Gastroesophageal sphincter (tissue), 4 donors: Measurements from ENCODE around the gene ABR. TPM values are rescaled to one million over a fixed set of nuclear protein-coding genes. Genes with fewer than 3 reads are reported as not detected.

Source experiments
- ATAC-seq: fragments of 150-250 bp; one replicate; pipeline ENCODE4 v1.9.1; 2016; ENCODE audit warnings: mild to moderate bottlenecking, moderate library complexity
- H3K27ac ChIP-seq, 4 donors: fragments of 200-600 bp; sonication (generic) in 3 of 4; 1 replicate in 3 of 4; 2 replicates in 1 of 4; pipeline ENCODE4 v1.5.1; 2016 to 2019
- H3K27me3 ChIP-seq: fragments of 200-600 bp; sonication (generic); one replicate; pipeline ENCODE4 v1.5.1; 2019
- H3K36me3 ChIP-seq, 2 donors: fragments of 200-600 bp; sonication (generic); one replicate each; pipeline ENCODE4 v1.5.1; 2019; ENCODE audit warnings: control low read depth in 1 of 2
- H3K4me1 ChIP-seq, 3 donors: fragments of 200-600 bp; sonication (generic); 1 replicate in 2 of 3; 2 replicates in 1 of 3; pipeline ENCODE4 v1.5.1; 2016 to 2019; ENCODE audit warnings: control low read depth in 2 of 3
- H3K4me3 ChIP-seq, 2 donors: fragments of 200-600 bp; sonication (generic); one replicate each; pipeline ENCODE4 v1.5.1; 2019; ENCODE audit warnings: mild to moderate bottlenecking in 1 of 2, moderate library complexity in 1 of 2
- H3K9me3 ChIP-seq, 3 donors: fragments of 200-600 bp; sonication (generic); one replicate each; pipeline ENCODE4 v1.5.1; 2017 to 2019; ENCODE audit warnings: control low read depth in 2 of 3
- CTCF ChIP-seq, 4 experiments: fragments of 200-600 bp in 2 of 4; fragments of 450-650 bp in 2 of 4; sonication (generic) in 1 of 4; IDR thresholded peaks; one replicate each; pipeline ENCODE4 v1.5.1; 2017 to 2019; ENCODE audit warnings: antibody characterized with exemption in 4 of 4, mild to moderate bottlenecking in 2 of 4, moderate library complexity in 2 of 4
- EP300 ChIP-seq: sonication (generic); formaldehyde crosslinking; IDR thresholded peaks from one replicate; pipeline ENCODE4 v1.6.1; 2017; ENCODE audit warnings: antibody characterized with exemption, mild to moderate bottlenecking
- POLR2A ChIP-seq, 2 donors: fragments of 450-650 bp; IDR thresholded peaks; one replicate each; pipeline ENCODE4 v1.6.1; 2017; ENCODE audit warnings: antibody characterized with exemption in 2 of 2, mild to moderate bottlenecking in 2 of 2, moderate library complexity in 1 of 2
- POLR2AphosphoS5 ChIP-seq: sonication (generic); formaldehyde crosslinking; IDR thresholded peaks from one replicate; pipeline ENCODE4 v1.6.1; 2017; ENCODE audit warnings: antibody characterized with exemption
- WGBS, 2 donors: methylation state at CpG; one replicate each; pipeline ENCODE4 v1.1.5; 2018; ENCODE audit warnings: low coverage in 1 of 2; 5-methylcytosine and 5-hydroxymethylcytosine counted together
- total RNA-seq, 4 donors: library from RNA; depleted of rRNA; stranded (reverse); fragments of >200 nt; gene quantifications; one replicate each; pipeline ENCODE4 v1.1.0, GENCODE V29; 2016

The ABR gene
- total RNA-seq, 4 donors from 2014 or later = 62.6 to 147 (median 114) TPM

- WGBS, 2 donors = 77 to 81% methylated on average over 5 to 8 of the region's 20 CpGs
- Histone ChIP-seq H3K4me3 (no peak overlapping the region), H3K27me3 (no peaks in the 10 kb centered on the region), H3K9me3 (no peaks in the 10 kb centered on the region), H3K27ac (no peak overlapping the region), H3K36me3 (peaks cover 0 to 26% of the 10 kb centered on the region in 2 donors), H3K4me1 (peaks cover 0 to 80% (median 20%) of the 10 kb centered on the region in 3 donors)
- TF ChIP-seq CTCF (IDR thresholded peaks at IDR 0.05) (no peak), POLR2A (IDR thresholded peaks at IDR 0.05) (no peak), EP300 (no peak), POLR2AphosphoS5 (no peak)
- ATAC-seq = no peak
These were observed 145.1 kb downstream of the ABR start for GRCh38 chr17:1034652-1035210.

DNA sequence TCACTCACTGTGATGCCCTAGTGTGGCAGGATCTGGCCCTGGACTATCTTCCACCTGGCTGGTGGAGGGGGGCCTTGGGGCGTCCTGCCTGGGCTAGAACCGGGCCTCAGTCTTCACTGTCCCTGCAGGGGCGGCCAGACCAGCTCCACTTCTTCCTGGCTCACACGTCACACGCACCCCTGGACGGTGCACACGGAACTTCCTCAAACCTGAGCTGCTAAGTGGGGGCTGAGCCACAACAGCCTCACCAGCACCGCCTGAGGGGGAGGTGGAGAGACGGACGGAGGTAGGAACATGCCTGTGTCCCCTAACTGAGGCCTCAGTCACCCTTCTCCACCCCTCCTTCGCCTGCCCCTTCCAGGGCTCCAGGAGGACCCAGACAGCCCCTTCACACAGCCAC, 146.3 kb downstream of the ABR start:
- peak overlapping the region in 2 of 4 donors; percentile 86 to 88 for H3K27ac ChIP-seq
- H3K9me3 ChIP-seq = no peaks in the 10 kb centered on the region
- H3K36me3 ChIP-seq = peaks cover 0 to 24% of the 10 kb centered on the region in 2 donors
- TF ChIP-seq EP300 (no peak), POLR2A (IDR thresholded peaks at IDR 0.05) (no peak), CTCF (IDR thresholded peaks at IDR 0.05) (no peak), POLR2AphosphoS5 (no peak)
- ATAC-seq = no peak
- H3K27me3 ChIP-seq = no peaks in the 10 kb centered on the region
- no peak overlapping the region for H3K4me3 ChIP-seq
- 68% methylated on average over 6 of the region's 11 CpGs; no CpG with 5 or more reads in 1 of the 2 donors for WGBS, 2 donors
- peaks cover 0 to 80% (median 20%) of the 10 kb centered on the region in 3 donors for H3K4me1 ChIP-seq

- H3K27ac ChIP-seq = peak overlapping the region in 3 of 4 donors; percentile 86 to 88 (median 86)
- 82 to 86% methylated on average over 4 to 12 of the region's 27 CpGs for WGBS, 2 donors
- peak overlapping the region in 1 of 2 donors; percentile 67 for H3K4me3 ChIP-seq
- ATAC-seq = no peak
- H3K27me3 ChIP-seq = no peaks in the 10 kb centered on the region
- no peaks in the 10 kb centered on the region for H3K9me3 ChIP-seq
- H3K36me3 ChIP-seq = peaks cover 0 to 16% of the 10 kb centered on the region in 2 donors
- no peak for TF ChIP-seq EP300
- no peak for TF ChIP-seq POLR2AphosphoS5
- TF ChIP-seq POLR2A (IDR thresholded peaks at IDR 0.05) = no peak
- no peak for TF ChIP-seq CTCF (IDR thresholded peaks at IDR 0.05)
- peaks cover 0 to 86% (median 21%) of the 10 kb centered on the region in 3 donors for H3K4me1 ChIP-seq
These were observed 147.4 kb downstream of the ABR start for GRCh38 chr17:1032391-1032790.

GRCh38 chr17:1031711-1032110, 148.1 kb downstream of the ABR start:
- 0 to 20% methylated on average over 1 to 10 of the region's 35 CpGs for WGBS, 2 donors
- Histone ChIP-seq H3K27me3 (no peaks in the 10 kb centered on the region), H3K9me3 (no peaks in the 10 kb centered on the region), H3K36me3 (peaks cover 0 to 20% of the 10 kb centered on the region in 2 donors), H3K4me1 (peaks cover 0 to 89% (median 22%) of the 10 kb centered on the region in 3 donors), H3K27ac (peak overlapping the region; percentile 62 to 88 (median 86)), H3K4me3 (peak overlapping the region; percentile 46 to 67)
- TF ChIP-seq EP300 (no peak), POLR2A (IDR thresholded peaks at IDR 0.05) (peak in 1 of 2 donors; percentile 50)
- peak; percentile 78 for ATAC-seq

GRCh38 chr17:1030684-1031532, 148.9 kb downstream of the ABR start:
- ATAC-seq = peak; percentile 14
- H3K4me1 ChIP-seq = peaks cover 0 to 90% (median 29%) of the 10 kb centered on the region in 3 donors
- no peaks in the 10 kb centered on the region for H3K9me3 ChIP-seq
- H3K27ac ChIP-seq = peak overlapping the region; percentile 62 to 88 (median 86)
- peaks cover 0 to 27% of the 10 kb centered on the region in 2 donors for H3K36me3 ChIP-seq
- no peaks in the 10 kb centered on the region for H3K27me3 ChIP-seq
- WGBS, 2 donors = 10% methylated on average over 2 of the region's 45 CpGs; no CpG with 5 or more reads in 1 of the 2 donors
- peak overlapping the region; percentile 46 to 67 for H3K4me3 ChIP-seq
- TF ChIP-seq CTCF (IDR thresholded peaks at IDR 0.05) (no peak), POLR2AphosphoS5 (no peak), EP300 (no peak), POLR2A (IDR thresholded peaks at IDR 0.05) (no peak)
